ENCODE results near the gene PDGFC.

PDGFC gene

GRCh38 chr4:156972379-156973015 lies 898 bp upstream of the PDGFC start:
- DNase-seq: no peak

- DNase-seq: no peak
Observed at GRCh38 chr4:156971165-156971675, 379 bp downstream of the PDGFC start.

- DNase-seq: no peak
Observed at GRCh38 chr4:156970501-156971164, 966 bp downstream of the PDGFC start.

GRCh38 chr4:156969911-156970310 lies 1.7 kb downstream of the PDGFC start:
- DNase-seq: no peak

DNA sequence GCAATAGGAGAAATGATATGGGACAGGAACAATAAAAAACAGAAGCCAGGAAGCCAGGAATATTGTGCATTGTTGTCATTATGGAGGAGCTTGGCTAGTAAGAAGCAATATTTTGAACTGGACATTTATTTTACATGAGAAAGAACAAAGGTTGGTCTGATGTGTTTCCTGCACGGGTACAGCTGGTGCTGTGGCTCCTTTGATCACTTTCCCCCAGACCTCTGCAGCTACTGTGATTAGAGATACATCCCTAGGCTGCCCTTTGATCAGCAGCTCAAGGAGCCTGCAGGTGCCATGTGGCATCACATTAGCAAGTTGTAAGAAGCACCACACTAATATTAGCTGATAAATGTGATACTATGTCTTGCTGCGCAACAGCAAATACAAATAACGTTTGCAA lies 2.5 kb downstream of the PDGFC start:
- DNase-seq: no peak

DNA sequence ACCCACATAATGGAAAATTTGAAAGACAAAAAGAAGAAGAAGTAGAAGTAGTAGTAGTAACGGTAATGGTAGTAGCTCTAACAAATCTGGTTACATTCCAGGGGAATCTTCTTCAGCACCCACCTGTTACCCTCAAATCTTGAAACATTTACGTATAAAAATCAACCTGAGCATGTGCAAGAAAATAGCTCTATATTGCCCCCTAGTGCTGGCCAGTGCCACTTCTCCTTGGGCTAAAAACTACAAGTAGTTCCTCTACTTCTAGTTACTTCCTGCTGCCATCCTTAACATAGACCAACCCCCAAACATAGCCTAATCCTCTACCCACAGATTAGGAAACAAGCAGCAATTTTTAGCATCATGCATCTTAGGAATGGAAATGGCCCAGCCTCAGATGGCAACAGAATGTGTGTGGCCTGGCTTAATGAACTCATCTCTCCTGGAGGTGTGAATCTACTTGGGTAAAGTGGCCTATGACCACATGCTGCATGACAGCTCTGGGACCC lies 3.1 kb downstream of the PDGFC start:
- no peak for DNase-seq

DNA sequence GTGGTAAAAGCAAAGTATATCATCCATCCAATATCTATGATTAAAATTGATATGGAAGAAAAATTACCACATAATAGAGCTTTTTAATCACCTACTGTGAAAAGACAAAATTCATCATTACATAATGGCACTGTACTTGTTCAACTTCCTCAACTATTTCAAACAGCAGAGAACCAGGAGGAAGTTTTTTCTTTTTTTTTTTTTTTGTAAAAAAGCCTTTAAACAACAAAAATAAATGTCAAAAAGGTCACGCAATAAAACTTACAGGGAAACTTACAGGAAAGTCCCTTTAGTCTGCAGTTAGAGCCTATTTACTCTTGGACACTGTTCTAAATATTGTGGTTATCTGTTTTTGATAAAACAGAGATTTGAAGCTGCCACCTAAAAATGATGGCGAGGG lies 4.8 kb downstream of the PDGFC start:
- DNase-seq: no peak

- DNase-seq: no peak
Observed at GRCh38 chr4:156963419-156963818, 8.2 kb downstream of the PDGFC start.

GRCh38 chr4:156962528-156962974 lies 9.0 kb downstream of the PDGFC start:
- no peak for DNase-seq

DNA sequence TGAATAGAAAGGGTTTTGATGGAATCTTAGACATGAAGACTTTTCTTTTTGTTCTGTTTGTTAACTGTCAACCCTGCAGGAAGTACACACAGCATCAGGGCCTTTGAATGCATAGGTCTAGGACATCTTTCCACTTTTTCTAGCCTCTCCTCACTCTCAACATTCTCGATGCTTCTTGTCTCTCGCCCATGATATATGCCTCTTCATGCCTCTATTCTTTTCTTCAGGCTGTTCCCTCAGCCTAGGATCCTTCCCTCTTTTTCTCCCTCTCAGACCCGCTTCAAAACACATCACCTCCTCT lies 9.6 kb downstream of the PDGFC start:
- no peak for DNase-seq

DNA sequence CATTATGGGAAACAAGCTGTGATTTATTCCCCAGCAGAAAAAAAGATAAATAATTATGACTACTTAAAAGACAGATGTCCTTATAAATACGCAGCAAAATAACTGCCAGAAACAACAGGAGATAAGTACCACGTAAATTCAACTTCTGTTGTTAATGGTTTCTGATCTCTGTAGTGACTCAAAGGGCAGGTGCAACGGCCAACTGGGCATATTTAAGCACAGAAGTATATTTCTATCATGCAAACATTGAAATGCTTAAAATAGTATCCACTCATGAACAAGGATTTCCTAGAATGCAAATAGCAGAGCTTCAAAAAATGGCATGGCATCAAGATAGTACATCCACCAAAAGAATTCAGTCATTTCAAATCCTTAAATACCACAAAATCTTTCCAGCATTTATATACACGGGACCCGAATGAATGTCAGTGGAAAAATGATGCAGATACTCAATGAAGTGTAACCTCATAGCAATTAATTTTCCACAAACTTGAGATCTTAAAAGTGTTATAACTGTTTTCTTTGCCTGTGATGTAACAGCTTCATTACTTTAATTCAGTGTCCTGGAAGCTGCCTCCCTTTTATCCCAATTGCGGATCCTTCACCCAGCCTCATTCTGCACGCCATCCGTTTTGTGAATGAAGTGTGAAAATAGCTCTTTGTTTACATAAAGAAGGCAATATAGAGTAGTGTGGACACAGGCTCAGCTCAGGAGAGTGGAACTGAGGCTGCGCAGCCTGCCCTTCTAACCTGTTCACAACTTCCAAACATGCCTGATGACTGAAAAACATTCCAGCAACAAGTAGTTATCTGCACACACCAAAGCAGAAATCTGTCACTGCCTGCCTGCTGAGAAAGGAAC lies 10.2 kb downstream of the PDGFC start:
- no peak for DNase-seq

DNA sequence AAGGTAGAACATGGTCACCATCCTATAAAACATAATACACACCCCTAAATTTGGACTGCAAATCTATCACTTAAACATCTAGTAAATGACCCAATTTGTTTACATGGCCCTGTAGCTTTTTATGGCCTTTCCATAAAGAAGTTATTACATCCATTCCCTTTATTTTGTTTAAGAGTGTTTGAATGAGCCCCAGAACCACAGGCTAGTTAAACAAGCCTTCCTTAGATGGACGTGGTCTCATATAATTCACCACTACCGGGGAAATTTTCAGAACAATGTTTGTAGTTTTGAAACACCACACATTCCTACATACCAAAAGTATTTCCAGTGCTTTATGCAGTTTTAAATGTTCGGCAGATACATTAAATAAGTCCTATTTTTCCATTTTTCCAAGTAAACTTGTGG lies 12.3 kb downstream of the PDGFC start:
- no peak for DNase-seq

- no peak for DNase-seq
Observed at GRCh38 chr4:156958276-156959074, 13.1 kb downstream of the PDGFC start.

- DNase-seq: no peak
Observed at GRCh38 chr4:156957556-156957955, 14.0 kb downstream of the PDGFC start.

- DNase-seq: no peak
Observed at GRCh38 chr4:156956826-156957368, 14.7 kb downstream of the PDGFC start.

DNA sequence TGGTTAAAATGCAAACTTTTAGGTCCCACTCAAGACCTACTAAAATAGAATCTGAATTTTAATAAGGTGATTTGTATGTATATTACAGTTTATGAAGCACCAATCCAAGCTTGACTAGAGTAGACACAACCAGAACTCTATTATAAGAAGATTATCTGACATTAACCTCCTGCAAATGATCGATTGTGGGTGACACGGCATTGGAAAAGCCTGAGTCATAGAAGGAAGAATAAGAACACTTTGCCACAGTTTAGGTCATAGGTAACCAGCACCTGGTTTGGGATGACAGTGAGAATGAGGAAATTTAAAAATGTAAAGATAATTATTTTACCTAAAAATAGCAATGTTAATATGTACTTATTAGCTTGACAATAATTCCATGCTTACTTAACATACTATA lies 15.2 kb downstream of the PDGFC start:
- no peak for DNase-seq

GRCh38 chr4:156954587-156954986 lies 17.0 kb downstream of the PDGFC start:
- no peak for DNase-seq

DNA sequence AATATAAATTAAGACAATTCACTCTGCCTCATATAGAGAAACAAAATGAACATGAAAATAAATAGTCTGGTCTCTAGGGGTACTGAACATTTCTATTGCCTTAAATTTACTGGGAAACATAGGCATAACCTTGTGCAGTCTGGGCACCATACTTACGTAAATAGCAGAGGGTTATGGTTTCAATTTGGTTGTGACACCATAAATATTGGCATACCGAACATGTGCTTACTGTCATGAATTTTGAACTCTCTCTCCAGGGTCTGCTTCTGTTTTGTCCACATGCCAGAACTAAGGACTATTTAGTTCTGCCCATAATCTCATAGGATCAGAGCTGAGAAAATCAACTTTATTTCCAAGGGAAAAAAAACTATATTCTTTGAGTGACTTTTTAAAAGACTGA lies 17.6 kb downstream of the PDGFC start:
- DNase-seq: no peak

DNA sequence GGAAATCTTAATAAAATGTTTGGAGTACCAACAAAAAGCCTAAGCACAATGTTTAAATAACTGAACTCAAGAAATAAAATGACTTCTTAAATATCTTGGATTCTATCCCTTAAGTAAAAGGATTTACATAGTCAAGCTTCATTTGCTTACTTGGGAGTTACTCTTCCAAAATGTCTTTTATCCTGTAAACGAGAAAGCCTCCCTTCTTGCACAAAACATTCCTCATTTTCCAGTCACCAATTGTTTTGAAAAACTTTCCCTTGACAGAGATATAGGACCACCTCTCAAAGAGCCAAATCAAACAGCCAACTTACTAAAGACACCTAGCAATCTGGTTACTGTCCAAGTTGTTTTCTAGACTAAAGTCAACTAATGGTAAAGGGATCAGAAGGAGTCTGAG lies 18.6 kb downstream of the PDGFC start:
- DNase-seq: no peak

DNA sequence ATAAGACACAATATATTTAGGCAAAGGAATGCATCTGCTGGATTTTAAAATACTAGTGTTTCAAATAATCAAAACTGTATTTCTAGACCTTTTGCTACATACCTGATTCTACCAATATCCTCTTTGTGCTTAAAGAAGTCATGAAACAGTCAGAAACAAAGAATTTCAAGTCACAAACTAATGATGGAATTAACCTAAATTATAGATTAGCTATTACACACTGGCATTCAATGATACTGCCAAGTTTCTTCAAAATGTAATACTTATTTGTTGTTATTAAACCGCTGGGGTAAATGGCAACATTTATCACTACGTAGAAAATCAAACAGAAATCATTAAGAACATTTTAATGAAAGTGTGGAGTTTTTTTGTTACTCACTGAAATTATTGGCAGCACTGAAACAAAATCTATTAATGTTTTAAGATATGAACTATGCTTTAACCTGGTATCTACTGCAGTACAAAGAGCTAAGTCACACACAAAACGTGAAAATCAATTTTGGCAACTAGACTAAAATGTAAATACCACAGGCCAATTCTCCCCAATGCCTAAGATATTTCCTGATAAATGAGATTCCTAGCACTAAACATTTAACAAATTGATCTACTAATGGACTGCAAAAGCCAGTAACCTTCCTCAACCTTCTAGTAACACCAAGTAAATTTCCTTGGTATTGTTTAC lies 19.4 kb downstream of the PDGFC start:
- DNase-seq: no peak

DNA sequence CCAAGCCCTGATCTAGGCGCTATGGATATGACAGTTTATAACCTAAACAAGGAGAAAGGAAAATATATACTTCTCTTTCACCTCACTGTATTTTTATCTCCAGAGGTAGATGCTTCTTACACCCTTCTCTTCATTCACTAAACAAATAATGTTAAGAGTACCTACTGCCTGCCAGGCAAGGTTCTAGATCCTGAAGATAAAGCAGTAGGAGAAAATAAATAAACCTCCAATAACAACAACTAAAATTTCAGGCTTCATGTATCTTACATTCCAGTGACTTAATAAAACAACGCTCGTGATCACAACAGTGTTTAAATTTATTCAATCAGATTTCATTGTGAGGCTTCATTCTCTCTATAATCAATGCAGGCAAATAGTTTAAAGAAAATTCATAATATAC lies 20.7 kb downstream of the PDGFC start:
- no peak for DNase-seq

DNA sequence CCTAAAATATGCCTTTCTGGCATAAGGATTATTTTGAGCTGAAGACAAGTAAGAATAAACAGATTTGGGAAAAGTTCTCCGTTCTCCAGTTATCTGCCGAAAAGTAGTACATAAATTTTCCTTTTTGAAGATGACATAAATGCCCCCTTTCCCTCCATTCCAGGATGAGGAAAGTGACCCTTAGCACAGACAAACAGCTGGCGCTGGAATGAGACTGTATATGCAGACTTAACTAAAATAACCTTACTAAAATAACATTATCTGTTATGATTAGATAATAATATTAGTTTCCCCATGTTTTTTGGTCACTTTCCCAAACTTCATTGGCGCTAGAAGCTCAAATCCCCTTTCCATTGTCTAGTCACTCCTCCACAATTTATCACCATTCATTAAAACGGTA lies 21.5 kb downstream of the PDGFC start:
- DNase-seq: no peak
